ENCODE data around the gene VPS52.

Gene VPS52

DNA sequence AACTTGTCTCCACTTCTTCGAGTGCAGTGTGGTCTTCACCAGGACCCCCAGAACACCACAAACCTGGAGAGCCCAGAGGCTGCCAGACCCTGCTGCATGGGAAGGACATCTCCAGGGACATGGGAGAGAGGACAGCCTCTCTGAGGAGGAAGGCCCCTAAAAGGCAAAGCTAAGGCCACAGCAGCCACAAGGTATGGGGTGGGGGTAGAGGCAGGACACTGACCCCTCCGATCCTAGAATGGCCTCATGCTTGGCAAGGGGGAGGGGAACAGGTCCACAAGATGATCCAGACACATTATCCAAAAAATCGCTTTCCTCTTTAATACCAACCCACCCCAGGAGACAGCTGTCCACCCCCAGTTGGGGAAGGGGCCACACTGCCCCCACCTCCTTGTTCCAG, 7.1 kb upstream of the VPS52 start:
- Histone ChIP-seq H3K9me3 (ENCODE audit: control insufficient read depth, insufficient read depth, low read depth, low read length) (no peaks in the 10 kb centered on the region), H3K4me3 (ENCODE audit: low read depth, low read length) (no peak overlapping the region), H3K36me3 (ENCODE audit: control insufficient read depth in 2 of 2, insufficient read depth in 1 of 2, low read length in 2 of 2) (peaks cover 26 to 83% of the 10 kb centered on the region in 2 experiments), H3K4me1 (ENCODE audit: control insufficient read depth, insufficient read depth, low read length) (peaks cover 26% of the 10 kb centered on the region), H3K27ac (ENCODE audit: extremely low read depth, low read depth, low read length) (no peak overlapping the region)
- ChIA-PET CTCF (interaction anchor here (0.6 to 2.7 kb wide), 13 partner anchors 10 to 263 kb away, joined by 3 to 13 read pairs (median 5); partner anchors contain the start of genes HSD17B8, PFDN6, RGL2 and WDR46), POLR2A (interaction anchor here (0.6 to 6.5 kb wide), 6 partner anchors 11 to 307 kb away, joined by 6 to 92 read pairs (median 22); partner anchors contain the start of genes PFDN6, RGL2, WDR46 and ZBTB22)
- TF ChIP-seq ZNF76 (tag by site-specific recombination; IDR thresholded peaks at IDR 0.05; ENCODE audit: borderline replicate concordance, low read depth), result no peak
- TF ChIP-seq ZBTB49 (tag by site-specific recombination; IDR thresholded peaks at IDR 0.05; ENCODE audit: low read depth), result no peak
- no peak for TF ChIP-seq ZNF157 (tag by site-specific recombination; IDR thresholded peaks at IDR 0.05)
- no peak for TF ChIP-seq PRDM6 (tag by site-specific recombination; IDR thresholded peaks at IDR 0.05)
- no peak for TF ChIP-seq KLF1 (tag by site-specific recombination; IDR thresholded peaks at IDR 0.05)
- no peak for TF ChIP-seq ZNF48 (tag by site-specific recombination; IDR thresholded peaks at IDR 0.05)
- no peak for TF ChIP-seq ZNF394 (tag by site-specific recombination; IDR thresholded peaks at IDR 0.05; ENCODE audit: borderline replicate concordance)
- TF ChIP-seq ZNF391 (tag by site-specific recombination; IDR thresholded peaks at IDR 0.05; ENCODE audit: borderline replicate concordance, low read depth), result no peak
- TF ChIP-seq ZNF16 (tag by site-specific recombination; IDR thresholded peaks at IDR 0.05; ENCODE audit: low read depth), result no peak
- TF ChIP-seq ZNF544 (tag by site-specific recombination; IDR thresholded peaks at IDR 0.05), result no peak
- TF ChIP-seq ZSCAN30 (tag by site-specific recombination; IDR thresholded peaks at IDR 0.05), result no peak
- TF ChIP-seq ZNF18 (tag by site-specific recombination; IDR thresholded peaks at IDR 0.05), result no peak
- TF ChIP-seq, protein P1, sequence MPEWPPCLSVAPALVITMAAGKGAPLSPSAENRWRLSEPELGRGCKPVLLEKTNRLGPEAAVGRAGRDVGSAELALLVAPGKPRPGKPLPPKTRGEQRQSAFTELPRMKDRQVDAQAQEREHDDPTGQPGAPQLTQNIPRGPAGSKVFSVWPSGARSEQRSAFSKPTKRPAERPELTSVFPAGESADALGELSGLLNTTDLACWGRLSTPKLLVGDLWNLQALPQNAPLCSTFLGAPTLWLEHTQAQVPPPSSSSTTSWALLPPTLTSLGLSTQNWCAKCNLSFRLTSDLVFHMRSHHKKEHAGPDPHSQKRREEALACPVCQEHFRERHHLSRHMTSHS (tag by site-specific recombination; IDR thresholded peaks at IDR 0.05), result no peak
- no peak for TF ChIP-seq ZNF350 (tag by site-specific recombination; IDR thresholded peaks at IDR 0.05)
- no peak for TF ChIP-seq ZNF223 (tag by site-specific recombination; IDR thresholded peaks at IDR 0.05)
- TF ChIP-seq ZFP69B (tag by site-specific recombination; IDR thresholded peaks at IDR 0.05), result no peak
- TF ChIP-seq ZNF24 (tag by site-specific recombination; IDR thresholded peaks at IDR 0.05), result no peak
- TF ChIP-seq, protein P2, sequence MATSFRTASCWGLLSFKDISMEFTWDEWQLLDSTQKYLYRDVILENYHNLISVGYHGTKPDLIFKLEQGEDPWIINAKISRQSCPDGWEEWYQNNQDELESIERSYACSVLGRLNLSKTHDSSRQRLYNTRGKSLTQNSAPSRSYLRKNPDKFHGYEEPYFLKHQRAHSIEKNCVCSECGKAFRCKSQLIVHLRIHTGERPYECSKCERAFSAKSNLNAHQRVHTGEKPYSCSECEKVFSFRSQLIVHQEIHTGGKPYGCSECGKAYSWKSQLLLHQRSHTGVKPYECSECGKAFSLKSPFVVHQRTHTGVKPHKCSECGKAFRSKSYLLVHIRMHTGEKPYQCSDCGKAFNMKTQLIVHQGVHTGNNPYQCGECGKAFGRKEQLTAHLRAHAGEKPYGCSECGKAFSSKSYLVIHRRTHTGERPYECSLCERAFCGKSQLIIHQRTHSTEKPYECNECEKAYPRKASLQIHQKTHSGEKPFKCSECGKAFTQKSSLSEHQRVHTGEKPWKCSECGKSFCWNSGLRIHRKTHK (tag by site-specific recombination; IDR thresholded peaks at IDR 0.05), result no peak
- no peak for TF ChIP-seq ZNF366 (tag by site-specific recombination; conservative IDR thresholded peaks at IDR 0.05)
- no peak for TF ChIP-seq PRDM2 (tag by site-specific recombination; IDR thresholded peaks at IDR 0.05; ENCODE audit: borderline replicate concordance)
